ENCODE results near the gene ZNF662. TPM values are rescaled to one million over a fixed set of nuclear protein-coding genes. Genes with fewer than 3 reads are reported as not detected.

Gene ZNF662
- total and polyA plus RNA-seq, 2 donors (not counting 1 experiment from before 2014, with no cell fraction given): 1.2 to 5.6 TPM

DNA sequence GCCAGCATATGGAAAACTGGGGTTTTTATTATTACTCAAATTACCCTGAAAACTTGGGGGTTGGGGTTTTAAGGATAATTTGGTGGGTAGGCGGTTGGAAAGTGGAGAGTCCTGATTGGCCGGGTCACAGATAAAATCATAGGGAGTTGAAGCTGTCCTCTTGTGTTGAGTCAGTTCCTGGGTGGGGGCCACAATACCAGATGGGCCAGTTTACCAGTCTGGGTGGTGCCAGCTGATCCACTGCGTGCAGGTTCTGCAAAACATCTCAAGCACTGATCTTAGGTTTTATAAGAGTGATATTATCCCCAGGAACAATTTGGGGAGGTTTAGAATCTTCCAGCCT is 4.9 kb upstream of the ZNF662 start:
- TF ChIP-seq EZH2 (IDR thresholded peaks at IDR 0.05; ENCODE audit: low read length, missing control alignments): no peak
- TF ChIP-seq, protein P1, sequence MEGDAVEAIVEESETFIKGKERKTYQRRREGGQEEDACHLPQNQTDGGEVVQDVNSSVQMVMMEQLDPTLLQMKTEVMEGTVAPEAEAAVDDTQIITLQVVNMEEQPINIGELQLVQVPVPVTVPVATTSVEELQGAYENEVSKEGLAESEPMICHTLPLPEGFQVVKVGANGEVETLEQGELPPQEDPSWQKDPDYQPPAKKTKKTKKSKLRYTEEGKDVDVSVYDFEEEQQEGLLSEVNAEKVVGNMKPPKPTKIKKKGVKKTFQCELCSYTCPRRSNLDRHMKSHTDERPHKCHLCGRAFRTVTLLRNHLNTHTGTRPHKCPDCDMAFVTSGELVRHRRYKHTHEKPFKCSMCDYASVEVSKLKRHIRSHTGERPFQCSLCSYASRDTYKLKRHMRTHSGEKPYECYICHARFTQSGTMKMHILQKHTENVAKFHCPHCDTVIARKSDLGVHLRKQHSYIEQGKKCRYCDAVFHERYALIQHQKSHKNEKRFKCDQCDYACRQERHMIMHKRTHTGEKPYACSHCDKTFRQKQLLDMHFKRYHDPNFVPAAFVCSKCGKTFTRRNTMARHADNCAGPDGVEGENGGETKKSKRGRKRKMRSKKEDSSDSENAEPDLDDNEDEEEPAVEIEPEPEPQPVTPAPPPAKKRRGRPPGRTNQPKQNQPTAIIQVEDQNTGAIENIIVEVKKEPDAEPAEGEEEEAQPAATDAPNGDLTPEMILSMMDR (conservative IDR thresholded peaks at IDR 0.05 in 1 of 2, IDR thresholded peaks at IDR 0.05 in 1 of 2; ENCODE audit: low read depth in 1 of 2, low read length in 2 of 2): no peak
- no peaks in the 10 kb centered on the region for H3K79me2 ChIP-seq (ENCODE audit: control insufficient read depth, insufficient read depth, low read length)
- H4K20me1 ChIP-seq (ENCODE audit: control insufficient read depth, extremely low read depth, insufficient read depth, low read length): no peaks in the 10 kb centered on the region
- no peak overlapping the region for H3K4me2 ChIP-seq (ENCODE audit: extremely low read depth, insufficient read depth, low read length)
- no peak overlapping the region for H3K4me3 ChIP-seq (replicated peaks in 1 of 4; ENCODE audit: control extremely low read depth in 1 of 4, insufficient read depth in 1 of 4, low read depth in 3 of 4, low read length in 4 of 4)
- DNase-seq (ENCODE audit: low read depth in 2 of 2): no peak
- H2AFZ ChIP-seq (ENCODE audit: low read length): no peak overlapping the region
- no peaks in the 10 kb centered on the region for H3K4me1 ChIP-seq (ENCODE audit: control insufficient read depth, extremely low read depth, insufficient read depth, low read length)
- H3K9me3 ChIP-seq (ENCODE audit: control insufficient read depth, insufficient read depth, low read depth, low read length): no peaks in the 10 kb centered on the region
- H3K9ac ChIP-seq (ENCODE audit: insufficient read depth, low read length): no peak overlapping the region
- no peaks in the 10 kb centered on the region for H3K36me3 ChIP-seq (ENCODE audit: control insufficient read depth, insufficient read depth, low read length)
- peaks cover 5% of the 10 kb centered on the region for H3K27me3 ChIP-seq (ENCODE audit: control insufficient read depth, insufficient read depth, low read length)
- no peak overlapping the region for H3K27ac ChIP-seq (ENCODE audit: insufficient read depth, low read length)

- DNase-seq (ENCODE audit: low read depth in 2 of 2): no peak
- Histone ChIP-seq H3K4me2 (ENCODE audit: extremely low read depth, insufficient read depth, low read length) (no peak overlapping the region), H3K4me1 (ENCODE audit: control insufficient read depth, extremely low read depth, insufficient read depth, low read length) (no peaks in the 10 kb centered on the region), H2AFZ (ENCODE audit: low read length) (no peak overlapping the region), H3K27me3 (ENCODE audit: control insufficient read depth, insufficient read depth, low read length) (peaks cover 17% of the 10 kb centered on the region), H3K36me3 (ENCODE audit: control insufficient read depth, insufficient read depth, low read length) (no peaks in the 10 kb centered on the region), H3K79me2 (ENCODE audit: control insufficient read depth, insufficient read depth, low read length) (no peaks in the 10 kb centered on the region), H3K9ac (ENCODE audit: insufficient read depth, low read length) (no peak overlapping the region), H3K4me3 (replicated peaks in 1 of 4; ENCODE audit: control extremely low read depth in 1 of 4, insufficient read depth in 1 of 4, low read depth in 3 of 4, low read length in 4 of 4) (no peak overlapping the region), H3K27ac (ENCODE audit: insufficient read depth, low read length) (no peak overlapping the region), H3K9me3 (ENCODE audit: control insufficient read depth, insufficient read depth, low read depth, low read length) (no peaks in the 10 kb centered on the region), H4K20me1 (ENCODE audit: control insufficient read depth, extremely low read depth, insufficient read depth, low read length) (no peaks in the 10 kb centered on the region)
- TF ChIP-seq EZH2 (IDR thresholded peaks at IDR 0.05; ENCODE audit: low read length, missing control alignments): no peak
- TF ChIP-seq, protein P1 (conservative IDR thresholded peaks at IDR 0.05 in 1 of 2, IDR thresholded peaks at IDR 0.05 in 1 of 2; ENCODE audit: low read depth in 1 of 2, low read length in 2 of 2): no peak
These were observed 3.7 kb upstream of the ZNF662 start for GRCh38 chr3:42902257-42902656.

- Histone ChIP-seq H3K9me3 (ENCODE audit: control insufficient read depth, insufficient read depth, low read depth, low read length) (no peaks in the 10 kb centered on the region), H3K36me3 (ENCODE audit: control insufficient read depth, insufficient read depth, low read length) (no peaks in the 10 kb centered on the region), H3K4me1 (ENCODE audit: control insufficient read depth, extremely low read depth, insufficient read depth, low read length) (no peaks in the 10 kb centered on the region), H3K4me3 (replicated peaks in 1 of 4; ENCODE audit: control extremely low read depth in 1 of 4, insufficient read depth in 1 of 4, low read depth in 3 of 4, low read length in 4 of 4) (no peak overlapping the region), H2AFZ (ENCODE audit: low read length) (no peak overlapping the region), H4K20me1 (ENCODE audit: control insufficient read depth, extremely low read depth, insufficient read depth, low read length) (no peaks in the 10 kb centered on the region), H3K79me2 (ENCODE audit: control insufficient read depth, insufficient read depth, low read length) (no peaks in the 10 kb centered on the region), H3K4me2 (ENCODE audit: extremely low read depth, insufficient read depth, low read length) (no peak overlapping the region), H3K9ac (ENCODE audit: insufficient read depth, low read length) (no peak overlapping the region), H3K27ac (ENCODE audit: insufficient read depth, low read length) (no peak overlapping the region), H3K27me3 (ENCODE audit: control insufficient read depth, insufficient read depth, low read length) (peaks cover 17% of the 10 kb centered on the region)
- no peak for TF ChIP-seq EZH2 (IDR thresholded peaks at IDR 0.05; ENCODE audit: low read length, missing control alignments)
- no peak for DNase-seq (ENCODE audit: low read depth in 2 of 2)
These were observed 1.9 kb upstream of the ZNF662 start for GRCh38 chr3:42904076-42904475.

All from fibroblast of lung (primary cell).